ENCODE measurements around the gene MOB3A.

- TF ChIP-seq CTCF (IDR thresholded peaks at IDR 0.05) (no peak), POLR2A (IDR thresholded peaks at IDR 0.05) (no peak)
Observed at GRCh38 chr19:2084993-2085720, 11.0 kb downstream of the MOB3A start.
